CD4-positive, alpha-beta T cell treated with Interferon gamma for 1 hour (primary cell): ENCODE data around the gene ANGPTL2.

Experiments used
- DNase-seq: peaks from one replicate; pipeline ENCODE4 v3.0.0-alpha.2; 2020

Gene ANGPTL2

DNA sequence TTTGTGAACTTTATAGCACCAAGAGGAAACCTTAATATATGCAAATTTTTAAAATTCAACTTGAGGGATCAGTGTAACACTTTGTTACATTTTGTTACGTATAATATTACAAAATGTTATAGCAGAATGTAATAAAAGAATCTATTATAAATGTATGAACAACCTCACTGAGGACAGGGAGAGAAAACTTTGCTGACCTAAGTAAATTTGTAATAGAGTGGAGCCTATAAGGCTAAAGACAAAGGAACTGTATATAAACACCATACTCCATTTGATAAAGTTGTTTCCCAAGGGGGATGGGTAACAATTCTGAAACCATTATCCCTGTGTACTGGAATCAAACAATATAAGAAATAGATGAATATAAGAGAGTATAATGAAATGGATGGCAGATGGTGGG is 77.3 kb downstream of the ANGPTL2 start:
- DNase-seq: no peak

DNA sequence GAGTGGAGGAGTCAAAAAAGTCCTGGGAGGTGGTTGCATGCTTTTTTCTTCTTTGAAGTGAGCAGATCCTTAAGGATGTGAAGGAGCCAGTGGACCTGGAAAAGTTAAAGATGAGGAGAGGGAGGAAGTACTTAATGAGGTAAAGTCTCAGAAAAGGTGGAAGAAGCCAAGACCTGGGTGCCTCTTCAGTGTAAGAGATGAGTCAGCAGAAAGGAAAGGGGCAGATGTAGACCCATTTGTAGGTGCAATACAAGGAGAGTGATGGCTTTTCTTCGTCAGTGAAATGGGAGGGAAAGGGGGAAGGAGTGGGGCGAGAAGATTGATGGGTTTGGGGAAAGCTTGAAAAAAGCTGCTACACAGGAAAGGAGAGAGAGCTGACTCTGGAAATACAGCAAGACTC is 82.9 kb downstream of the ANGPTL2 start:
- DNase-seq: no peak

DNA sequence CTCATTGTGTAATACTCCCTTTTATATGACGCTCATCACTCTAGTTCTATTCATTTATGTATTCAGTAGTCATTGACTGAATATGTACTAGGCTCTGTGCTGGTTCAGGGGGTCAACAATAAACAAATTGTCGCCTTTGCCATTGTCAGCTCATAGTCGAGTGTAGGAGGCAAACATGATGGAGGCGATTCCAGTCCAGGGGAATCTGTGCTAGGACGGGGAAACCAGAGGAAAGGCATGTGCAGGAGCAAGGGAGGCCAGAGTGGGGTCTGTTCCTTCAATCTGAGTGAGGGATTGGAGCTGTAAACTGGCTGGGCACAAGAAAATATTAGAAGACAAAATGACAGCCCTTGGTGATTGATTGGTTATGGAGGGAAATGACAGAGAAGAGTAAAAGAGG is 83.9 kb downstream of the ANGPTL2 start:
- DNase-seq: no peak
